Stimulated activated naive CD4-positive, alpha-beta T cell treated with Interleukin-2 at 50 U/mL for 16 hours (primary cell): ENCODE results near the gene ANO5.

Source experiments
- DNase-seq: peaks from one replicate; lab custom pipeline; 2025; lab: John Stamatoyannopoulos, UW

ANO5 gene, protein sequence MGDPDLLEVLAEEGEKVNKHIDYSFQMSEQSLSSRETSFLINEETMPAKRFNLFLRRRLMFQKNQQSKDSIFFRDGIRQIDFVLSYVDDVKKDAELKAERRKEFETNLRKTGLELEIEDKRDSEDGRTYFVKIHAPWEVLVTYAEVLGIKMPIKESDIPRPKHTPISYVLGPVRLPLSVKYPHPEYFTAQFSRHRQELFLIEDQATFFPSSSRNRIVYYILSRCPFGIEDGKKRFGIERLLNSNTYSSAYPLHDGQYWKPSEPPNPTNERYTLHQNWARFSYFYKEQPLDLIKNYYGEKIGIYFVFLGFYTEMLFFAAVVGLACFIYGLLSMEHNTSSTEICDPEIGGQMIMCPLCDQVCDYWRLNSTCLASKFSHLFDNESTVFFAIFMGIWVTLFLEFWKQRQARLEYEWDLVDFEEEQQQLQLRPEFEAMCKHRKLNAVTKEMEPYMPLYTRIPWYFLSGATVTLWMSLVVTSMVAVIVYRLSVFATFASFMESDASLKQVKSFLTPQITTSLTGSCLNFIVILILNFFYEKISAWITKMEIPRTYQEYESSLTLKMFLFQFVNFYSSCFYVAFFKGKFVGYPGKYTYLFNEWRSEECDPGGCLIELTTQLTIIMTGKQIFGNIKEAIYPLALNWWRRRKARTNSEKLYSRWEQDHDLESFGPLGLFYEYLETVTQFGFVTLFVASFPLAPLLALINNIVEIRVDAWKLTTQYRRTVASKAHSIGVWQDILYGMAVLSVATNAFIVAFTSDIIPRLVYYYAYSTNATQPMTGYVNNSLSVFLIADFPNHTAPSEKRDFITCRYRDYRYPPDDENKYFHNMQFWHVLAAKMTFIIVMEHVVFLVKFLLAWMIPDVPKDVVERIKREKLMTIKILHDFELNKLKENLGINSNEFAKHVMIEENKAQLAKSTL

DNA sequence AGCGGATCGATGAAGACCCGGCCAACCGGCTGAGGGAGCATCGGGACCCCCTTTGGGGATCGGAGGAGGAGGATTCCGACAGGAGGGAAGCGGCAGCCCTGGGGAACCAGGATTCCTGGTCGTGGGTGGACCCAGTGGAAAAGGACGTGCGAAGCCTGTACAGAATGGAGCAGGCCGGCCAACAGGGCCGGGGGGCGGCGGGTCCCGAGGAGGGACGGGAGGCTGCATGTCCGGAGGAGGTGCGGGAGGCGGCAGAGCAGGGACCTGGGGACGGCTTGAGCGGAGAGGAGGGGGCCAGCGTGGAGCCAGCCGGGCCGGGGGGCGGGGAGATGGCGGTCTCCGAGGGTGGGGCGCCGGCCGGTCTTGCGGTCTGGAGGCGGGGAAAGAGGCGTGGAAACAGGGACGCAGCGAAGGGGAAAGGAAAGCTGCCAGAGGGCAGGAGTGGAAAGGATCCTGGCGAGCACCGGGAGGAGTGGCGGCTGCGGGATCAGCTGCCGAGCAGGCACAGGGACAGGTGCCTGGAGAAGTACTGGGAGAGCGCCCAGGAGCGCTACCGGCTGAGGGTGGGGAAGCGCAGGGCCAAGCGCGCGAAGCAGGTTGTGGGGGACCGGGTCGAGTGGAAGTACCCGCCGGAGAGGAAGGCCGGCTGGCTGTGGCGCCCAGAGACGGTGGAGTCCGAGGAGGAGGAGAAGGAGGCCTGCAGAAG is at the start of gene ANO5:
Gene ANO5, plus strand, starts transcription at position 444 of the 706 bp plus-strand sequence. CDS start 408 bp downstream, outside the sequence.
- DNase-seq = no peak

DNA sequence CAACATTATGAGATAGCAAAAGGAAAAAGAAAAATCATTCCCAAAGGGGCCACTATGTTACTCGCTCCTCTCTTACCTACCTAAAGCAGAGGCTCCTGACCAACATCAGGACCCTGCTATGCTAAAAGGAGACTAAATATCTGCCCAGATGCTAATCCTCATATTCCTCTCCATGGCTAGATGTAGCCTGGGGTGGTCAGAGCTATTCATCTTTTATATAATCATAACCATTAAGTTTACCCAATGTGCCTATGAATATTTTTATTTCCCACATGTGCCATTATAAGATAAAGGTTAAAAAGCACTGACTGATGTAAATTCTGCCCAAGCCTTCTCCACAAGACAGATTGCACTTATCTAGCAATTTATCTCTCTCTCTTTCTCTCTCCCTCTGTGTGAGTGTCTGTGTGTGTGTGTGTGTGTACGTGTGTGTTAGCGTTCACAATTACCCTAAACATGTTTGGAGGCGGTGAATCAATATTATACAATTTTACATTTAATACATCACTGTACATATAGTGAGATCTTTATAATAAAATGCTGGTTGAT is 41.2 kb upstream of the ANO5 start:
- DNase-seq = no peak

DNA sequence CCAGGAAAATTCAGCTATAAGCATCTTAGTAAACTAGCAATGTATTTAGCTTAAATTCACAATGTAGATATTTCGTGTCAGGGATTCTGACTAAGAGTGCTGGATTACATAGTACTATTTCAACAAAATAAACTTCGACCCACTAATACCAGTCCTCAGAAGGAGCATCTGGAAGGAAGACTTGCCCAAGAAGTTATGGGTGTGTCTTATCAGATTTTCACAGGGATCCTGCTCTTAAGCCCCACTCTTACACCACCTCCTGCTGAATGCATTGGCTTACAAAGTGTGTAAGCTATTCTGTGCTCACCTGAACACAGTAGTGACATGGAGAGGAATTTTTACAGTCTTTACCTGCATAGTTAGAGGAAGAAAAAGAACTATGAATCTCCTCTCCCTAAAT is 35.4 kb upstream of the ANO5 start:
- no peak for DNase-seq

- DNase-seq = no peak
Observed at GRCh38 chr11:22161489-22161888, 31.4 kb upstream of the ANO5 start.

DNA sequence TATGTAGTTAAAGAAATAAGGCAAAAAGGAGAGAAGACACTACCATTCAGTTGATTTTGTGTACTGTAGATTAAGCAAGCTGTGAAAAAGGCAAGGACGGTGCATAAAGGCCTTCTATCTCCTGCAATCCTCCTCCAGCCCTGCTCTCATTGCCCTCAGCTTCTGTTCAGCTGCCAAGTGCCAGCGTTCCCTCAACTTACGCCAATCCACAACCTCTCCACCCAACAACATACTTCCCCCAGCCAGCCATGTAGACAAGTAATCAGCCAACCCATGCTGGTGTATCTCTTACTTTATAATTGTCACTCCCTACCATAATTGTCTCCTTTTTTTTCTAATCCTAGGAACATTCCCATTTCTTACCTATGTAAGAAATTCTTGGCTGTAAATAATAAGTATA is 30.1 kb upstream of the ANO5 start:
- DNase-seq = no peak

GRCh38 chr11:22163394-22163797 is 29.5 kb upstream of the ANO5 start:
- DNase-seq = no peak

DNA sequence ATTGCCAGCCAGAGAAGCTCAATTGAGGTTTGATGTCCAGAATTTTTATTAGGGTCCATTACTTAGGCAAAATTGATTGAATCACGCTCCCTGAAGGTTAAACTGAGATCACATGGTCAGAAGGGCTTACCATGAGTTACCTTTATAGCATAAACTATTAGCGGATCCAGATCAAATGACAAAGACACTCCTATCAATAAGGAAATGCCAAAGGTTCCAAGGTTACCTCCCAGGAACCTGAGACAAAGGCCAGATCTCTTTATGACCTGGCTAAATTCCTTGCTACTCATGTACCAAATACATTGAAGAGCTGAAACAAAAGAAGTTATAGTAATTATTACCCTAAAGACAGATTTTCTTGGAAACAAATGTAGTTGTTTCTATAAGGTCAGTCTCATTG is 27.8 kb upstream of the ANO5 start:
- DNase-seq = no peak

DNA sequence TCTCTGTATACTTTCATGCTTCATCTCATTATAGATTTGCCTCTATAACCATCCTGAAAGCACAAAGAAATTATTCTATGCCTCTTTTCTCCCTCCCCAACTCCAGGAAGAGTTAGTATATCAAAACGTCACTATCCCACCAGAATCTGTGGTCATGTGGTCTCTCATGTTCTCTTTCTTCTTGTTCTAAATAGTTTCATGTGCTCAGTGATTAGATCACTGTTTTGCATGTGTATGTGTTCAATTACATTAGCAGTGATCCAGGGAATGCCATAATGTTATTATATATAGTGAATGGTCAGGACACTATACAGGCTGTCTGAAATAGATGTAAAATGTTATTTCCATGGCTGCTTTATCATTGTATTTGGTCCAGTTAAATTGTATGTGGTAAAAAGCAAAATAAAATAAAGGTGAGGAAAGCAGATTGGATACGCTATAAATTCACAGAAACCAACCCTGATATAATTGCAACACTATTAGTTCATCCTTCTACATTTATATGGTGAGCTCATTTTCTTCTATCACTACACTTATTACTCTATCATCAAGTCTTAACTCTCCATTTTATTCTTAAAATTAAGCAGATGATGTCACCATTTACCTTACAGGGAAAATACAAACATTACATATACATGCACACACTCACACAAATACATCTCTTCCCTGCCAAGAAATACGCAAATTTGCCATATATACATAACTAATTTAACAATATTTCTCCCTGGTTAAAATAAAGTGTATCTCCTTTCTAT is 26.9 kb upstream of the ANO5 start:
- DNase-seq = no peak

GRCh38 chr11:22169833-22170232 is 23.1 kb upstream of the ANO5 start:
- DNase-seq = no peak

- DNase-seq = no peak
Observed at GRCh38 chr11:22173532-22173931, 19.4 kb upstream of the ANO5 start.

DNA sequence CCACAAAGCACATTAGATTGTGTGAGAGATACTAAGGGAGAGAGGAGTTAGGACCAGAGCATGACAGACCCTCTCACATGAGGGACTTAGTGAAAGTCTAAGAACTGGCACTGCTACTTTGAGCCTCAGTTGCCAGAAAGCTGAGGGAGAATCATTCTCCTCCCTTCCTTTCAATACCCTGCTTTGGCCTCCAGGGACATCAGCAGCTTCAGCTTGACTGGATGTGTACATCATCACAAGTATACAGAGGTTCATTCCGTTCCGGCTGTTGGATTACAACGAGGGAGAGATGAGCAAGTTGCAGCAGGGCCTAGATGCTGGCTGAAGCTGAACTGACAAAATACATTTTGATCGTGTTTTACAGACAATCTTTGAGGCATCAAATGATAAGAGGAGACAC is 15.7 kb upstream of the ANO5 start:
- DNase-seq = no peak

GRCh38 chr11:22179626-22180025 is 13.3 kb upstream of the ANO5 start:
- DNase-seq = no peak

DNA sequence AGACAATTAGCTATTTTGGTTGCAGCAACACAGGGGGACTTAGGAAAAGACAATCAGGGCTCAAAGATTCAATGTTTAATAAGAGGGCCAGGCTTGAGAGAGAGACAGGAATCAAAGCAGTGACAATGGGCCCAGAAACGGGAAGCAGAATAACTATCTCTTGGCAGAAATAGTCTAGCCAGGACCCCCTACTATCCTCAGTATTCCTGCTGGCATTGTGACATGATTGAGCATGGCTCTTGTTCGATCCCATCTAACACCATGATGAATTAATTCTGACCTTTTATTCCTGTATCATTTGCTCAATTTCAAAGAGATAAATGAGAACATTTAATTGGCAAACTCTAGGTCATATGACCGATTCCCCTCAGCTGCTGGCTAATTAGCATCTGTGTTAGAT is 12.8 kb upstream of the ANO5 start:
- no peak for DNase-seq

- DNase-seq = no peak
Observed at GRCh38 chr11:22189660-22190059, 3.2 kb upstream of the ANO5 start.

GRCh38 chr11:22190827-22191463 is 1.9 kb upstream of the ANO5 start:
- no peak for DNase-seq

- DNase-seq = no peak
Observed at GRCh38 chr11:22192289-22192641, 620 bp upstream of the ANO5 start.

- no peak for DNase-seq
Observed at GRCh38 chr11:22193348-22194051, 615 bp downstream of the ANO5 start.

- no peak for DNase-seq
Observed at GRCh38 chr11:22194306-22194705, 1.4 kb downstream of the ANO5 start.

DNA sequence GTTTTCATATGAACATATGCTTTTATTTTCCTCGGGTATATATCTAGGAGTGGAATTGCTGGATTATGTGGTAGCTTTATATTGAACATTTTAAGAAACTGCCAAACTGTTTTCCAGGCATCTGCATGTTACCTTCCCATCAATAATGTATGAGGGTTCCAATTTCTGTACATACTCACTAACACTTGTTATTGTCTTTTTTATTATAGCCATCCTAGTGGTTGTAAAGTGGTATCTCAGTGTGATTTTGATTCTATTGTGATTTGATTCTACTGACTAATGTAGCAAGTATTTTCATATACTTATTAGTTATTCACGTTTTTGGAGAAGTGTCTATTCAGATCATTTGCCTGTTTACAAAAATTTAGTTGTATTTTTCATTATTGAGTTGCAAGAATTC is 2.0 kb downstream of the ANO5 start:
- no peak for DNase-seq
